Kidney tubule cell (primary cell): ENCODE measurements around the gene SLC51B.
A peak's percentile ranks its signal among the peaks of the same experiment; 100 is the strongest.

Experiments
- DNase-seq: peaks from one replicate; pipeline ENCODE4 v3.0.0-alpha.2; 2018; ENCODE audit warnings: low spot score

Gene SLC51B

DNA sequence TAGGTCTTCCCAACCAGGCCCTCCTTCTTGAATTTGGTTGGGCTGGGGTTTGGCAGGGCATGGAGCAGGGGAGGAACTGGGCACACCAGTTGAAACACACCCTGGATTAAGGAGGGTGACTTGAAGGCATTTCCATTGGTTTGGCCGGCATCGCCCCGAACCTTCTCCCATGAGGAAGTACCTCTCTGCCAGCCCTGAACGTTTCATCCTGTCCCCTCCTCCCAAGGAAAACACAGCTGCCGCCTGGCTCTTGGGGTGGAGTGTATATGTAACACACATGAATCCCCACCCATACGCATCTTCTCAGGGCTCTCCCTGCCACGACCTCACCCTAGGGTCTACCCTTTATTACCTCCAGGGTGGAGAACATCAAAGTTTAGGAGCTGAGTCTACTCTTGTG lies 55.3 kb downstream of the SLC51B start:
- DNase-seq = no peak

DNA sequence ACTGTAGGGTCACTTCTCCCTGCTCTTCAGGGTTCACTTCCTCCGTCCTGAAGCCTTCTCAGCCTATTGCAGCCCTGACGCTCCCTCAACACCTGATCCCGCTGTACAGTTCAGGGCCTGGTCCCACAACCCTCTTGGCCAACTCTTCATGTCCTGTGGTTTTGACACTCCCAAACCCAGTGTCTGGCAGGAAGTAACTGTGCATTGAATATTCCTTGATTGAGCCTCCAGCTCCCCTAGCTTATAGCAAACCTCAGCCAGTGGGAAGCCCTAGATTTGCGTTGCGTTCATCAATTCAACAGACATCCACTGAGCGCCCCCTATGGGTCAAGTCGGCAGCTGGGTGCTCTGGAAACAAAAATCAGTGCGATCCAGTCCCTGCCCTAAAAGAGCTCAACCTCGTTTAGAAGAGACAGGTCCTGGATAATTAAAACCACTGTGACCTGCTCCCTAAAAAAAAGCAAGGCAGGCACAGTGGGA lies 56.3 kb downstream of the SLC51B start:
- DNase-seq = peak; percentile 49

DNA sequence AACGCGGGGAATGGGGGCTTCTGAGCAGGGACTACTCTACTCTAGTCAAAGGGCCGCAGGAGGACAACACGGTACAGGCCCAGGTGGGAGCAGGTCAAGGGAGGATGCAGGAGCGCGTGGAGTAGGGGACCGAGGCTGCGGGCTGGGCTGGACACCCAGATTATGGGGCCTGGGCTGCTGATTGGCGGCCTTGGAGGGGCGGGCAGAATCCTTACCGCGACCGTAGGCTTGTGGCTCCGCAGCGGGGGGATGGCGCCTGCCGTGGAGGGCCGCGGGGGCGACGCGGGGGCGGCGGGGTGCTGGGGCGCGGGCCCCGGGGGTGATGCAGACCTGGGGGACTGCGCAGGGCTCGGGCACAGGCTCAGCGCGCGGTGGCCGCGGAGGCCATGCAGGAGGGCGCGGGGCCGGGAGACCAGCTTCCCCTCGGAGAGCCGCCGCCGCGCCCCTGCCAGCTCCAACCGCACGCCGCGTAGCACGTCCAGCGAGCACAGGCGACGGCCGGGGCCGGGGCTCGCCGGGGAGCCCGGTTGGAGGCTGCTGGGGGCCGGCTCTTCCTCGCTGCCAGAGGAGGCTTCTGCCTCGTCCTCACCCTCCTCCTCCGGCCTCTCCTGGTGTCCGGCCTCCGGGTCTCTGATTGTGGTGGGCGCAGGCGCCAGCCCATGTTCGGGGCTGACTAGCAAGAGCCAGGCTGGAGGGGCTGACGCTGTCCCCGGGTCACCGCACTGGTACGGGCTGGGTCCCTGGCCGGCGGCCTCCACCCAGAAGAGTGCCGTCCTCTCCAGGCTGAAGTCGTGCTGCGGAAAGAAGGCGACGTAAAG lies 56.9 kb downstream of the SLC51B start:
- DNase-seq = no peak

DNA sequence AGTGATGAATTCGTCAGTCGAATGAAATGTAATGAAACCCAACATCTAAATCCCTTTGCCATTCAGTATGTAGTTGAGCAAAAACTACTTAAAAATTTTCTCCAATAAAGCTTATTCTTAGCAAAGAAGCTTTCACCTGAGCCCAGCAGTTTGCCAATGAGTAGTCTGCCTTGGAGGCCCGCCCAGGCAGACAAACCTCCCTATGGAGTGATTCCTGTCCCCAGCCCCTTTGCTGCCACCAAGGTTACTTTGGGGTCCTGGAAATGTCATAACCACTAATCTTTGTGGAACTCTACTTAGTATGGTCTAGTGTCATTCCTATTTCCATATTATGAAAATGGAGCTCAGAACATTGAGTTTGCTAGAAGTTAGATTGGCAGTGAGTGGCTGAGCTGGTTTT lies 57.7 kb downstream of the SLC51B start:
- no peak for DNase-seq
